Erythroblast (primary cell): ENCODE results near the gene LUM.

Source experiments
- DNase-seq, 2 experiments: peaks; one replicate each; lab custom pipeline; 2025; lab: John Stamatoyannopoulos, UW
- GATA1 ChIP-seq: IDR thresholded peaks from 2 replicates; pipeline ENCODE4 v1.6.1; 2011; ENCODE audit warnings: low read depth, mild to moderate bottlenecking, control low read depth, low read length, moderate library complexity
- POLR2A ChIP-seq: IDR thresholded peaks from 2 replicates; pipeline ENCODE4 v1.6.1; 2011; ENCODE audit warnings: mild to moderate bottlenecking, low read length

The LUM gene, protein sequence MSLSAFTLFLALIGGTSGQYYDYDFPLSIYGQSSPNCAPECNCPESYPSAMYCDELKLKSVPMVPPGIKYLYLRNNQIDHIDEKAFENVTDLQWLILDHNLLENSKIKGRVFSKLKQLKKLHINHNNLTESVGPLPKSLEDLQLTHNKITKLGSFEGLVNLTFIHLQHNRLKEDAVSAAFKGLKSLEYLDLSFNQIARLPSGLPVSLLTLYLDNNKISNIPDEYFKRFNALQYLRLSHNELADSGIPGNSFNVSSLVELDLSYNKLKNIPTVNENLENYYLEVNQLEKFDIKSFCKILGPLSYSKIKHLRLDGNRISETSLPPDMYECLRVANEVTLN

DNA sequence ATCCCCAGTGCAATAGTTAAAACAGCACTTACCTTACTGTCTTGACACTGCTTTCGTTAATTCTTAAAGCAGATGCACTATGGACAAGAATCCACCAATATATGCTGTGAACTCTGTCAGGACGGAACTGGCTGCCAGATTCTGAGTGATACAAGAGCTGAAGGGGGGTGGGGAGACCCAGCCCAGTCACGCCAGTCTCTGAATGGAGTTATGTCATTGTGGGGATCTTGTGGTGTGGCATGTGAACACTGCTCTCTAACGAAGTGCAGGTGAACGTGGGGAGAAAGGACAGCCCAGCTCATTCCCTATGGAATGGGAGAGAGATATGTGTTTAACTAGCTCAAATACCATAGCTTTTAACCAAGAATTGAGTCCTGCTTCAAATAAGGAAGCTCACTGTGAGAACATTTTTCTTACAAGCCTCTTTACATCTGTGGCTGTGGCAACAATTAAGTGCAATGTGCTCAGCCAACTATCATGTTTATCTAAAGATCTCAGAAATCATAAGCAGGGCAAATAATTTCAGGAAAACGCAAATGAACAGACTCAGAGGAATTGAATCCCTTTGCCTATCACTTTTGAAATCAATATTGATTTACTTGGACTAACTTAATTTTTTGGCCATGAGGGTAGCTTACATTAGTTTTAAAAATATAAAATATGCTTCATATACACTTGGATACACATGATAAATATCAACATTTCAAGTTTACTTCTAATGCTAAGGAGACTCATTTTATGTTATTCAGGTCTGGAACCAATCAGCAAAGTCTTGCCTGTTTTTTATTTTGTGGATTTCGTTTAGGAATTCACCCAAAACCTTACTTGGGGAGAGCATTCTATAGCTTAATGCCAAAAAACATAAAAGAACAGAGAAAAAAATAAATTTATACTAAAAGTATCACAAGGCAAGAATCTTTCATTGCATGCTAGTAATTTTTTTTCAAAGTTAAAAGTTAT is at the start of gene LUM:
TSS of gene LUM (minus strand) at position 129 of the 960 bp plus-strand sequence. CDS start 2,515 bp downstream, outside the sequence.
- no peak for DNase-seq
- TF ChIP-seq GATA1 (no peak), POLR2A (no peak)

- TF ChIP-seq GATA1 (no peak), POLR2A (no peak)
- DNase-seq, result no peak
Measured at GRCh38 chr12:91161009-91161408, 49.7 kb upstream of the LUM start.

DNA sequence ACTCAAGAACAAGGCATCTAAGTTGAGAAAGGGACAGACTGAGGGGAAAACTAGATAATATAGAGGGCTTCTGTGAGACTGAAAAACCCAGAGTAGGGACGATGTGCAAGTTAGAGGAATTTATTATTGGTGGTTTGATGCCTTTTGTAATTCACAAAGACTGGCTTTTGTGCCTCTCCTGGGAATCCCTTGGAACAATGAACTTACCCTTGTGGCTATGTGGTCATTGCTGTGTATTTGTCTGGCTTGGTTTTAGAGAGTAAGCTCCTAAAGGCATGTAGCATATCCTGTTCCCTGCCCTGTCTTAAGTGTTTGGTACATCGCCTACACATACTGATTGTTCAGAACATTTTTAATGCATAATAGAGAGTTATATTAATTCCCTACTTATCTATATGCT is 44.7 kb upstream of the LUM start:
- DNase-seq, result no peak
- no peak for TF ChIP-seq GATA1
- no peak for TF ChIP-seq POLR2A

DNA sequence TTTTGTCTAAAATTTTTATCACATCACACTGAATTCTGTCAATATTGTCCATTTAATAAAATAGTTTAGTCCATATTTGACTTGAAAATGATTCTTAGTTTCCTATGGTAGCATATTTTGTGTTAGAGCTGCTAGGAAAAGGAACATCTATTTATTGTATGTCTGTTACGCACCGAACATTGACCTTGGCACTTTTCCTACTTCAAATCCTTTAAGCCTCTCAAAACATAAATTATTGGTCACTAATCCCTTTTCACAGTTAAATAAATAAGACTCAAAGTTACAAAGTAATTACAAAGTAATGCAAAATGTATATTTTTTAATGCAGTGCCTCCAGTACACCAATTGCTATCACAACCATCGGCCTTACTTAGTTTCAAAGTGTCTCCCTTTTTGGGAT is 42.8 kb upstream of the LUM start:
- no peak for DNase-seq
- no peak for TF ChIP-seq POLR2A
- no peak for TF ChIP-seq GATA1

- DNase-seq, result no peak
- TF ChIP-seq POLR2A, result no peak
Measured at GRCh38 chr12:91144053-91144452, 32.8 kb upstream of the LUM start.

DNA sequence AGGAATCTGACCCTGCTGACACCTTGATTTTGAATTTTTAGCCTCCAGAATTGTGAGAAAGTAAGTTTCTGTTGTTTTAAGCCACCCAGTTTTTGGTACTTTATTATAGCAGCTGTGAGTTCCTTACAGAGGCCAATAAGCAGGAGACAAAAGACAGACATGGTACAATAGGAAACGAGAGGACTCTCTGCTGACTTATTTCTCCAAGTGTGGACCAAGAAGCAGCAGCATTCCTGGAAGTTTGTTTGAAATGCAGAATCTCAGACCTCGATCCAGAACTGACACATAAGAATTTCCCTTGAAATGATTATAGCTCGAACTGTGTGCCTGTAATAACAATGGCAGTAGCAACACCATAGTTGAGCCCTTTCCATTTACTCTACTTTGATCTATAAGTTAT is 31.9 kb upstream of the LUM start:
- TF ChIP-seq GATA1 (no peak), POLR2A (no peak)
- no peak for DNase-seq

GRCh38 chr12:91142221-91142631 is 30.9 kb upstream of the LUM start:
- DNase-seq, result no peak
- TF ChIP-seq GATA1 (no peak), POLR2A (no peak)

- DNase-seq, result no peak
- TF ChIP-seq POLR2A, result no peak
- TF ChIP-seq GATA1, result no peak
Measured at GRCh38 chr12:91140026-91140931, 29.0 kb upstream of the LUM start.

GRCh38 chr12:91139286-91139685 is 28.0 kb upstream of the LUM start:
- DNase-seq, result no peak
- TF ChIP-seq GATA1, result no peak
- TF ChIP-seq POLR2A, result no peak

DNA sequence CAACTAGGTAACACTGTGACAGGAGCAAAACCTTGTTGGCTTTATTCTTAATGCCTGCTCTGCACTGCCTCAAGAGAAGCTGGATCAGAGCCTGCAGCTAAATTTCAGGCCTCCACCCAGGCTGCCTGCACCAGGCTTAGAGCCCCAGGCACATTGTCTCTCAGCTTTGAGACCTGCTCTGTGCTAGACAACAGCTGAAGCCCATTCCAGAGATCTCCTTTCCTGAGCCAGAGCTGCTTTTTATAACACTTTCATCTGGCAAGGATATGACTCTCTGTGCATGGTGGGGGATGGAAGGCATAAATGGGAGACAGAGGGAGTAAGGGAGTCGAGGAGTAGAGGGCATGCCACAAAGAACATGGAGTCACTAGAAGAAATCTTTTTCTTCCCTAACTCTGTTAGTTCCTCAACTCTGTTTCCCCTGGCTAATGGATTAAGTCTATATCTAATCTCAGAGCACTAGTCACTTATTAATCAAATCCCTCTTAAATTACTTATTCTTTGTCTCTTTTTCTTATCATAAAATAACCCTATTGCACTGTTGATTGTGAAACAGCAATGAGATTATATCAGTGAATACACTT is 27.1 kb upstream of the LUM start:
- TF ChIP-seq GATA1 (no peak), POLR2A (no peak)
- DNase-seq, result no peak

DNA sequence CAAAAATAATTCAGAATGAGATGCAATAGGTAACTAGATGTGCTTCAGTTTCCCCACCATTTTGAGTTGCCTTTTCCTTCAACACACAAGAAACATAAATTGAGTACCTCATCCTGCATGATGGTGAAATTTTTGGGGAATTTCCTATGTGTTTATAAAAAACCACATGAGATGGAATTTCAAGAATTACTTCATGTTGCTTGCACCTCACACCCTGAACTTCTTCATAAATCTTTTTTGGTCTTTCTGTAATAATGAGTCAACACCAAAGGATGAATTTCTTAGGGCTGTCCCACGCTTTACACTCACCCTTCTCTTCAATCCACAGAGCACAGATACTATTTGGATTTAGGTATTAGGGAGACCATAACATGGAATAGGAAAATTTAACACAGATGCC is 22.6 kb upstream of the LUM start:
- no peak for DNase-seq
- TF ChIP-seq POLR2A, result no peak
- TF ChIP-seq GATA1, result no peak

GRCh38 chr12:91129662-91130362 is 18.5 kb upstream of the LUM start:
- DNase-seq, result no peak
- TF ChIP-seq GATA1 (no peak), POLR2A (no peak)

DNA sequence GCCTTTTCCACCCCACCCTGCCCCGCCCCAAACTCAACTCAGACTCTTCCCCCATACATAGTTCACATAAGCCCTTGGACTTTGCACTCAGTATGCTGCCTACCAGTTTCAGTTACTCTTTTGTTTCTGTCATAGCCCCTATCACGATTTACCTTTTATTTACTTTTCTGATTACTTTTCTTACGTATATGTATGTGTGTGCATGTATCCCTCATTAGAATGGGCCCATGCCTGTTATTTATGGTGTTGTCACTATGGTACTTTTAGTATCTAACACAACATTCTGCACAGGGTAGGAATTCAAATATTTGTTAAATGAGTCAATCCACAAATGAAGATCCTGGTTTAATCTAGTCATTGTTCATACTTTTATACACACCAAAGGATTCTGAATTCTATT is 16.5 kb upstream of the LUM start:
- no peak for TF ChIP-seq POLR2A
- no peak for TF ChIP-seq GATA1
- no peak for DNase-seq
